HT-29 (cell line): Measurements from ENCODE around the gene BIN1. TPM values are rescaled to one million over a fixed set of nuclear protein-coding genes. Genes with fewer than 3 reads are reported as not detected.
"Not testable (repeated sequence)": the region's sequence is repeated elsewhere in the genome, so short reads cannot be mapped to it uniquely, and the experiment has no call there.

Source experiments
- DNase-seq: peaks from one replicate; pipeline ENCODE4 v3.0.0-alpha.2; 2015; ENCODE audit warnings: low spot score
- total RNA-seq: library from RNA; depleted of rRNA; stranded (reverse); fragments of >200 nt; shearing (Covaris generic); gene quantifications from 2 replicates; pipeline ENCODE4 v1.2.3, GENCODE V29; 2014

Gene BIN1
- total RNA-seq, 1 experiment from 2014 or later: 119 TPM

- DNase-seq: no peak
Observed at GRCh38 chr2:127048969-127049897, 57.7 kb downstream of the BIN1 start.

GRCh38 chr2:127048618-127048935 is 58.4 kb downstream of the BIN1 start:
- no peak for DNase-seq

- DNase-seq: no peak
Observed at GRCh38 chr2:127047716-127048617, 59.0 kb downstream of the BIN1 start.

- no peak for DNase-seq
Observed at GRCh38 chr2:127047054-127047453, 59.9 kb downstream of the BIN1 start.

GRCh38 chr2:127046579-127046978 is 60.4 kb downstream of the BIN1 start:
- no peak for DNase-seq

- no peak for DNase-seq
Observed at GRCh38 chr2:127045792-127046501, 61.0 kb downstream of the BIN1 start.

GRCh38 chr2:127044977-127045661 is 61.8 kb downstream of the BIN1 start:
- DNase-seq: no peak

GRCh38 chr2:127044165-127044718 is 62.7 kb downstream of the BIN1 start:
- no peak for DNase-seq

GRCh38 chr2:127043367-127044164 is 63.4 kb downstream of the BIN1 start:
- no peak for DNase-seq

- DNase-seq: no peak
Observed at GRCh38 chr2:127041259-127041970, 65.5 kb downstream of the BIN1 start.

- DNase-seq: no peak
Observed at GRCh38 chr2:127040169-127040568, 66.8 kb downstream of the BIN1 start.

- DNase-seq: no peak
Observed at GRCh38 chr2:127039387-127040031, 67.4 kb downstream of the BIN1 start.

GRCh38 chr2:127037476-127037875 is 69.5 kb downstream of the BIN1 start:
- no peak for DNase-seq

- DNase-seq: no peak
Observed at GRCh38 chr2:127034883-127035611, 71.9 kb downstream of the BIN1 start.

- no peak for DNase-seq
Observed at GRCh38 chr2:127034051-127034450, 72.9 kb downstream of the BIN1 start.

- DNase-seq: no peak
Observed at GRCh38 chr2:127032621-127033020, 74.3 kb downstream of the BIN1 start.

GRCh38 chr2:127029350-127030051 is 77.5 kb downstream of the BIN1 start:
- DNase-seq: no peak

GRCh38 chr2:127028745-127029144 is 78.2 kb downstream of the BIN1 start:
- not testable (repeated sequence) for DNase-seq
